Measurements from ENCODE around the gene RASD1. TPM values are rescaled to one million over a fixed set of nuclear protein-coding genes. Genes with fewer than 3 reads are reported as not detected.

The RASD1 gene
- total RNA-seq, 5 donors from 2014 or later (not counting 1 experiment from before 2014, with no cell fraction given): 0.70 to 2.9 (median 2.0) TPM

- CTCF ChIA-PET: no interaction called here
Observed at GRCh38 chr17:17448723-17449122, 47.5 kb downstream of the RASD1 start.

GRCh38 chr17:17448076-17448475 lies 48.1 kb downstream of the RASD1 start:
- CTCF ChIA-PET: interaction anchor here in 1 of 2 donors (0.6 kb wide), 1 partner anchor 48 kb away, joined by 5 read pairs; no protein-coding TSS in a partner anchor
- peaks cover 0 to 16% of the 10 kb centered on the region in 2 experiments for H3K27me3 ChIP-seq (replicated peaks in 1 of 2; ENCODE audit: control insufficient read depth in 2 of 2, extremely low read depth in 1 of 2, insufficient read depth in 2 of 2, low read length in 1 of 2)
- Mint-ChIP-seq H3K9me3 (peaks cover 0 to 4% (median 4%) of the 10 kb centered on the region in 3 donors), H3K36me3 (no peaks in the 10 kb centered on the region), H3K4me1 (no peaks in the 10 kb centered on the region), H3K4me3 (no peak overlapping the region), H3K27me3 (no peaks in the 10 kb centered on the region), H3K27ac (no peak overlapping the region)
- DNase-seq: no peak
- no peak overlapping the region for H3K27ac ChIP-seq (ENCODE audit: low read length)
- no peak for ATAC-seq (replicated peaks in 1 of 4)
- WGBS (ENCODE audit: insufficient coverage): no CpG with 5 or more reads among the region's 5 CpGs
- H3K4me1 ChIP-seq (ENCODE audit: control insufficient read depth in 1 of 2, extremely low read depth in 1 of 2, insufficient read depth in 2 of 2, low read length in 2 of 2): no peaks in the 10 kb centered on the region
- no peaks in the 10 kb centered on the region for H3K9me3 ChIP-seq
- H3K36me3 ChIP-seq (ENCODE audit: control insufficient read depth in 2 of 2, extremely low read depth in 1 of 2, insufficient read depth in 1 of 2, low read length in 1 of 2): no peaks in the 10 kb centered on the region
- POLR2A ChIA-PET: no interaction called here
- no peak overlapping the region for H3K4me3 ChIP-seq (ENCODE audit: control insufficient read depth in 1 of 2, extremely low read depth in 1 of 2, low read length in 1 of 2)

More at GRCh38 chr17:17448723-17449122, 47.5 kb downstream of the RASD1 start:
- Mint-ChIP-seq H3K4me3 (no peak overlapping the region), H3K36me3 (no peaks in the 10 kb centered on the region), H3K9me3 (peaks cover 0 to 4% (median 4%) of the 10 kb centered on the region in 3 donors), H3K4me1 (no peaks in the 10 kb centered on the region), H3K27me3 (no peaks in the 10 kb centered on the region), H3K27ac (no peak overlapping the region)
- Histone ChIP-seq H3K4me3 (ENCODE audit: control insufficient read depth in 1 of 2, extremely low read depth in 1 of 2, low read length in 1 of 2) (no peak overlapping the region), H3K36me3 (ENCODE audit: control insufficient read depth in 2 of 2, extremely low read depth in 1 of 2, insufficient read depth in 1 of 2, low read length in 1 of 2) (no peaks in the 10 kb centered on the region), H3K4me1 (ENCODE audit: control insufficient read depth in 1 of 2, extremely low read depth in 1 of 2, insufficient read depth in 2 of 2, low read length in 2 of 2) (no peaks in the 10 kb centered on the region), H3K9me3 (no peaks in the 10 kb centered on the region), H3K27ac (ENCODE audit: low read length) (no peak overlapping the region), H3K27me3 (replicated peaks in 1 of 2; ENCODE audit: control insufficient read depth in 2 of 2, extremely low read depth in 1 of 2, insufficient read depth in 2 of 2, low read length in 1 of 2) (peaks cover 0 to 16% of the 10 kb centered on the region in 2 experiments)
- ATAC-seq (replicated peaks in 1 of 4): no peak
- 93% methylated on average over 3 of the region's 4 CpGs for WGBS (ENCODE audit: insufficient coverage)
- no peak for DNase-seq
- POLR2A ChIA-PET: no interaction called here

- Histone ChIP-seq H3K9me3 (no peaks in the 10 kb centered on the region), H3K4me1 (ENCODE audit: control insufficient read depth in 1 of 2, extremely low read depth in 1 of 2, insufficient read depth in 2 of 2, low read length in 2 of 2) (no peaks in the 10 kb centered on the region), H3K27ac (ENCODE audit: low read length) (no peak overlapping the region), H3K36me3 (ENCODE audit: control insufficient read depth in 2 of 2, extremely low read depth in 1 of 2, insufficient read depth in 1 of 2, low read length in 1 of 2) (no peaks in the 10 kb centered on the region), H3K27me3 (replicated peaks in 1 of 2; ENCODE audit: control insufficient read depth in 2 of 2, extremely low read depth in 1 of 2, insufficient read depth in 2 of 2, low read length in 1 of 2) (peaks cover 0 to 16% of the 10 kb centered on the region in 2 experiments), H3K4me3 (ENCODE audit: control insufficient read depth in 1 of 2, extremely low read depth in 1 of 2, low read length in 1 of 2) (no peak overlapping the region)
- Mint-ChIP-seq H3K9me3 (peaks cover 0 to 4% (median 4%) of the 10 kb centered on the region in 3 donors), H3K27me3 (no peaks in the 10 kb centered on the region), H3K4me1 (no peaks in the 10 kb centered on the region), H3K4me3 (no peak overlapping the region), H3K36me3 (no peaks in the 10 kb centered on the region), H3K27ac (no peak overlapping the region)
- 75% methylated on average over 4 of the region's 5 CpGs for WGBS (ENCODE audit: insufficient coverage)
- ChIA-PET CTCF (interaction anchor here in 1 of 2 donors (0.6 kb wide), 1 partner anchor 49 kb away, joined by 5 read pairs; no protein-coding TSS in a partner anchor), POLR2A (no interaction called here)
- no peak for ATAC-seq (replicated peaks in 1 of 4)
- DNase-seq: no peak
Observed at GRCh38 chr17:17447264-17447663, 48.9 kb downstream of the RASD1 start.

GRCh38 chr17:17446666-17447155 lies 49.5 kb downstream of the RASD1 start:
- no peak overlapping the region for H3K4me3 ChIP-seq (ENCODE audit: control insufficient read depth in 1 of 2, extremely low read depth in 1 of 2, low read length in 1 of 2)
- no peaks in the 10 kb centered on the region for H3K27me3 Mint-ChIP-seq
- DNase-seq (no peak), ATAC-seq (replicated peaks in 1 of 4) (no peak)
- H3K4me1 Mint-ChIP-seq: no peaks in the 10 kb centered on the region
- ChIA-PET CTCF (no interaction called here), POLR2A (no interaction called here)
- no peaks in the 10 kb centered on the region for H3K9me3 ChIP-seq
- peaks cover 0 to 16% of the 10 kb centered on the region in 2 experiments for H3K27me3 ChIP-seq (replicated peaks in 1 of 2; ENCODE audit: control insufficient read depth in 2 of 2, extremely low read depth in 1 of 2, insufficient read depth in 2 of 2, low read length in 1 of 2)
- H3K36me3 ChIP-seq (ENCODE audit: control insufficient read depth in 2 of 2, extremely low read depth in 1 of 2, insufficient read depth in 1 of 2, low read length in 1 of 2): no peaks in the 10 kb centered on the region
- H3K36me3 Mint-ChIP-seq: no peaks in the 10 kb centered on the region
- H3K4me1 ChIP-seq (ENCODE audit: control insufficient read depth in 1 of 2, extremely low read depth in 1 of 2, insufficient read depth in 2 of 2, low read length in 2 of 2): no peaks in the 10 kb centered on the region
- WGBS (ENCODE audit: insufficient coverage): 71% methylated on average over 4 of the region's 4 CpGs
- no peak overlapping the region for H3K4me3 Mint-ChIP-seq
- H3K27ac Mint-ChIP-seq: no peak overlapping the region
- H3K9me3 Mint-ChIP-seq: peaks cover 0 to 4% (median 4%) of the 10 kb centered on the region in 3 donors
- no peak overlapping the region for H3K27ac ChIP-seq (ENCODE audit: low read length)

GRCh38 chr17:17445925-17446665 lies 50.1 kb downstream of the RASD1 start:
- no peaks in the 10 kb centered on the region for H3K36me3 Mint-ChIP-seq
- WGBS (ENCODE audit: insufficient coverage): 62% methylated on average over 5 of the region's 12 CpGs
- POLR2A ChIA-PET: no interaction called here

GRCh38 chr17:17445296-17445924 lies 50.8 kb downstream of the RASD1 start:
- H3K27me3 Mint-ChIP-seq: no peaks in the 10 kb centered on the region
- H3K27ac Mint-ChIP-seq: no peak overlapping the region
- H3K4me3 Mint-ChIP-seq: no peak overlapping the region
- no peak overlapping the region for H3K27ac ChIP-seq (ENCODE audit: low read length)
- ATAC-seq (replicated peaks in 1 of 4): no peak
- no peaks in the 10 kb centered on the region for H3K4me1 Mint-ChIP-seq
- no peak overlapping the region for H3K4me3 ChIP-seq (ENCODE audit: control insufficient read depth in 1 of 2, extremely low read depth in 1 of 2, low read length in 1 of 2)
- no peaks in the 10 kb centered on the region for H3K4me1 ChIP-seq (ENCODE audit: control insufficient read depth in 1 of 2, extremely low read depth in 1 of 2, insufficient read depth in 2 of 2, low read length in 2 of 2)
- no peaks in the 10 kb centered on the region for H3K9me3 ChIP-seq
- H3K36me3 ChIP-seq (ENCODE audit: control insufficient read depth in 2 of 2, extremely low read depth in 1 of 2, insufficient read depth in 1 of 2, low read length in 1 of 2): no peaks in the 10 kb centered on the region
- no peak for DNase-seq
- POLR2A ChIA-PET: no interaction called here
- 89% methylated on average over 7 of the region's 8 CpGs for WGBS (ENCODE audit: insufficient coverage)
- H3K27me3 ChIP-seq (replicated peaks in 1 of 2; ENCODE audit: control insufficient read depth in 2 of 2, extremely low read depth in 1 of 2, insufficient read depth in 2 of 2, low read length in 1 of 2): peaks cover 0 to 12% of the 10 kb centered on the region in 2 experiments
- CTCF ChIA-PET: interaction anchor here in 1 of 2 donors (0.6 kb wide), 1 partner anchor 234 kb away, joined by 4 read pairs; no protein-coding TSS in a partner anchor
- no peaks in the 10 kb centered on the region for H3K36me3 Mint-ChIP-seq
- peaks cover 0 to 4% (median 4%) of the 10 kb centered on the region in 3 donors for H3K9me3 Mint-ChIP-seq

More at GRCh38 chr17:17445925-17446665, 50.1 kb downstream of the RASD1 start:
- no peak for DNase-seq
- H3K27me3 Mint-ChIP-seq: no peaks in the 10 kb centered on the region
- no peak for ATAC-seq (replicated peaks in 1 of 4)
- H3K4me3 Mint-ChIP-seq: no peak overlapping the region
- Histone ChIP-seq H3K36me3 (ENCODE audit: control insufficient read depth in 2 of 2, extremely low read depth in 1 of 2, insufficient read depth in 1 of 2, low read length in 1 of 2) (no peaks in the 10 kb centered on the region), H3K27ac (ENCODE audit: low read length) (no peak overlapping the region), H3K27me3 (replicated peaks in 1 of 2; ENCODE audit: control insufficient read depth in 2 of 2, extremely low read depth in 1 of 2, insufficient read depth in 2 of 2, low read length in 1 of 2) (peaks cover 0 to 16% of the 10 kb centered on the region in 2 experiments), H3K4me3 (ENCODE audit: control insufficient read depth in 1 of 2, extremely low read depth in 1 of 2, low read length in 1 of 2) (no peak overlapping the region), H3K9me3 (no peaks in the 10 kb centered on the region), H3K4me1 (ENCODE audit: control insufficient read depth in 1 of 2, extremely low read depth in 1 of 2, insufficient read depth in 2 of 2, low read length in 2 of 2) (no peaks in the 10 kb centered on the region)
- CTCF ChIA-PET: interaction anchor here in 1 of 2 donors (0.6 kb wide), 1 partner anchor 233 kb away, joined by 4 read pairs; no protein-coding TSS in a partner anchor
- H3K4me1 Mint-ChIP-seq: no peaks in the 10 kb centered on the region
- H3K9me3 Mint-ChIP-seq: peaks cover 0 to 4% (median 4%) of the 10 kb centered on the region in 3 donors
- H3K27ac Mint-ChIP-seq: no peak overlapping the region
